H1 (cell line): Measurements from ENCODE around the gene UMOD. TPM values are rescaled to one million over a fixed set of nuclear protein-coding genes. Genes with fewer than 3 reads are reported as not detected.

ENCODE experiments used
- CTCF ChIA-PET: fragments of 300-600 bp; sonication (Branson Sonifier 250); formaldehyde crosslinking; loops from one replicate; lab custom pipeline; 2021; ENCODE audit not compliant: partially characterized antibody; lab: Charles Lee
- POLR2A ChIA-PET: fragments of 300-600 bp; sonication (Branson Sonifier 250); formaldehyde crosslinking; loops from one replicate; lab custom pipeline; 2021; ENCODE audit warnings: inconsistent platforms; ENCODE audit not compliant: partially characterized antibody; lab: Charles Lee
- DNase-seq, 2 experiments: peaks; one replicate each; pipeline versions ENCODE4 v3.0.0 to v3.0.0-alpha.2; 2010 to 2022; ENCODE audit warnings: low spot score in 2 of 2, low read depth in 1 of 2, mixed read lengths in 1 of 2
- FAIRE-seq: peaks from 2 replicates; lab custom pipeline; 2011; peaks lifted over from hg19 to GRCh38; lab: Jason Lieb, UNC
- H2AFZ ChIP-seq: 2 replicates; pipeline ENCODE4 v1.8.1; 2012; ENCODE audit warnings: low read length, inconsistent platforms
- H2AK5ac ChIP-seq: 2 replicates; pipeline ENCODE4 v1.6.1; 2013; ENCODE audit warnings: low read depth, low read length
- H2BK120ac ChIP-seq: replicated peaks from 2 replicates; pipeline ENCODE3; 2013; ENCODE audit warnings: low read depth, low read length, inconsistent platforms
- H2BK12ac ChIP-seq: 2 replicates; pipeline ENCODE4 v1.6.1; 2013; ENCODE audit warnings: low read depth, low read length
- H2BK15ac ChIP-seq: 2 replicates; pipeline ENCODE4 v1.6.1; 2013; ENCODE audit warnings: low read length
- H2BK20ac ChIP-seq: 2 replicates; pipeline ENCODE4 v1.6.1; 2013; ENCODE audit warnings: low read length
- H2BK5ac ChIP-seq: 2 replicates; pipeline ENCODE4 v1.6.1; 2013; ENCODE audit warnings: low read depth, low read length
- H3K14ac ChIP-seq: 2 replicates; pipeline ENCODE4 v1.6.1; 2013; ENCODE audit warnings: inconsistent platforms; ENCODE audit not compliant: insufficient read length
- H3K18ac ChIP-seq: 2 replicates; pipeline ENCODE4 v1.6.1; 2013; ENCODE audit warnings: low read length; ENCODE audit errors: extremely low read depth
- H3K23ac ChIP-seq: 2 replicates; pipeline ENCODE4 v1.6.1; 2013; ENCODE audit warnings: inconsistent platforms; ENCODE audit not compliant: insufficient read length
- H3K23me2 ChIP-seq: 2 replicates; pipeline ENCODE4 v1.6.1; 2013; ENCODE audit warnings: low read depth, low read length
- H3K27ac ChIP-seq: 2 replicates; pipeline ENCODE4 v1.6.1; 2011; ENCODE audit warnings: low read depth, low read length, inconsistent platforms
- H3K27me3 ChIP-seq, 4 experiments: replicated peaks in 1 of 4; 1 replicate in 1 of 4; 2 replicates in 3 of 4; pipeline versions ENCODE4 v1.6.1 to v1.8.1; 2011 to 2013; ENCODE audit warnings: low read length in 3 of 4, mild to moderate bottlenecking in 3 of 4, inconsistent platforms in 2 of 4, mixed read lengths in 2 of 4, moderate library complexity in 1 of 4; ENCODE audit not compliant: control insufficient read depth in 3 of 4, insufficient read depth in 3 of 4; ENCODE audit errors: extremely low read depth in 1 of 4
- H3K36me3 ChIP-seq, 4 experiments: 2 replicates each; pipeline versions ENCODE4 v1.6.1 to v1.8.1; 2011 to 2013; ENCODE audit warnings: mild to moderate bottlenecking in 4 of 4, low read length in 3 of 4, moderate library complexity in 2 of 4, control low read depth in 1 of 4, inconsistent platforms in 1 of 4; ENCODE audit not compliant: insufficient read depth in 4 of 4, control insufficient read depth in 2 of 4
- H3K4ac ChIP-seq: replicated peaks from 2 replicates; pipeline ENCODE3; 2013; ENCODE audit warnings: low read length, low read depth, mixed read lengths, inconsistent platforms; ENCODE audit not compliant: insufficient read length
- H3K4me1 ChIP-seq, 4 experiments: replicated peaks in 1 of 4; 1 replicate in 1 of 4; 2 replicates in 3 of 4; pipeline versions ENCODE4 v1.6.1 to v1.8.1; 2011 to 2013; ENCODE audit warnings: low read length in 3 of 4, inconsistent platforms in 2 of 4, mixed read lengths in 1 of 4; ENCODE audit not compliant: insufficient read depth in 4 of 4, control insufficient read depth in 3 of 4
- H3K4me2 ChIP-seq, 2 experiments: 2 replicates each; pipeline versions ENCODE4 v1.6.1 to v1.8.1; 2011 to 2013; ENCODE audit warnings: low read depth in 2 of 2, low read length in 2 of 2, control low read depth in 1 of 2, inconsistent platforms in 1 of 2, mild to moderate bottlenecking in 1 of 2; ENCODE audit not compliant: insufficient read depth in 1 of 2
- H3K4me3 ChIP-seq, 4 experiments: fragments of 200-600, 300-600 bp in 1 of 4; sonication (generic), shearing (Covaris generic), sonication (Bioruptor Twin) in 1 of 4; 2 replicates each; pipeline versions ENCODE4 v1.5.1 to v1.8.1; 2011 to 2016; ENCODE audit warnings: low read length in 4 of 4, low read depth in 3 of 4, control low read depth in 2 of 4, inconsistent platforms in 2 of 4, mild to moderate bottlenecking in 2 of 4, mixed read lengths in 1 of 4, moderate library complexity in 1 of 4; ENCODE audit not compliant: insufficient read depth in 2 of 4; ENCODE audit errors: extremely low read depth in 1 of 4
- H3K56ac ChIP-seq: replicated peaks from 2 replicates; pipeline ENCODE3; 2013; ENCODE audit warnings: low read depth, mild to moderate bottlenecking, mixed read lengths, low read length, inconsistent platforms; ENCODE audit not compliant: insufficient read length
- H3K79me1 ChIP-seq: 2 replicates; pipeline ENCODE4 v1.6.1; 2013; ENCODE audit warnings: low read depth, low read length, control low read depth
- H3K79me2 ChIP-seq, 2 experiments: 2 replicates each; pipeline versions ENCODE4 v1.6.1 to v1.8.1; 2012 to 2013; ENCODE audit warnings: low read length in 2 of 2, mild to moderate bottlenecking in 2 of 2, inconsistent platforms in 1 of 2; ENCODE audit not compliant: insufficient read depth in 2 of 2, control insufficient read depth in 1 of 2
- H3K9ac ChIP-seq, 4 experiments: replicated peaks in 1 of 4; 1 replicate in 1 of 4; 2 replicates in 3 of 4; pipeline versions ENCODE4 v1.6.1 to v1.8.1; 2011 to 2013; ENCODE audit warnings: low read depth in 3 of 4, low read length in 3 of 4, control low read depth in 2 of 4, mild to moderate bottlenecking in 2 of 4, moderate library complexity in 2 of 4, inconsistent platforms in 1 of 4; ENCODE audit errors: extremely low read depth in 1 of 4
- H3K9me3 ChIP-seq, 2 experiments: 2 replicates each; pipeline versions ENCODE4 v1.6.1 to v1.8.1; 2012 to 2013; ENCODE audit warnings: mild to moderate bottlenecking in 2 of 2, moderate library complexity in 2 of 2, control low read depth in 1 of 2, inconsistent platforms in 1 of 2, low read depth in 1 of 2, low read length in 1 of 2, mixed read lengths in 1 of 2; ENCODE audit not compliant: insufficient read depth in 2 of 2
- H4K20me1 ChIP-seq, 2 experiments: replicated peaks in 1 of 2; 2 replicates each; pipeline versions ENCODE3 to v1.8.1; 2011 to 2013; ENCODE audit warnings: inconsistent platforms in 2 of 2, low read length in 2 of 2, mild to moderate bottlenecking in 1 of 2; ENCODE audit not compliant: insufficient read depth in 2 of 2, control insufficient read depth in 1 of 2
- H4K5ac ChIP-seq: 2 replicates; pipeline ENCODE4 v1.6.1; 2013; ENCODE audit warnings: low read length, low read depth, mixed read lengths, inconsistent platforms; ENCODE audit not compliant: insufficient read length
- H4K8ac ChIP-seq: 2 replicates; pipeline ENCODE4 v1.8.0; 2013; ENCODE audit warnings: mild to moderate bottlenecking, moderate library complexity, low read length, inconsistent platforms; ENCODE audit not compliant: insufficient read depth; ENCODE audit errors: extremely low read depth
- H4K91ac ChIP-seq: replicated peaks from 2 replicates; pipeline ENCODE3; 2013; ENCODE audit warnings: low read length, mixed read lengths, inconsistent platforms; ENCODE audit not compliant: insufficient read length
- CEBPB ChIP-seq: IDR thresholded peaks from 2 replicates; pipeline ENCODE4 v1.6.1; 2012; ENCODE audit warnings: low read depth, low read length
- KDM5A ChIP-seq: fragments of 200-600 bp; IDR thresholded peaks from 2 replicates; pipeline ENCODE4 v1.7.1; 2012; ENCODE audit warnings: mild to moderate bottlenecking, low read length, inconsistent platforms, mixed read lengths
- SP4 ChIP-seq: IDR thresholded peaks from 2 replicates; pipeline ENCODE4 v1.6.1; 2012; ENCODE audit warnings: low read length, inconsistent platforms
- TAF1 ChIP-seq: IDR thresholded peaks from 2 replicates; pipeline ENCODE4 v1.6.1; 2011; ENCODE audit warnings: mild to moderate bottlenecking, low read depth, low read length
- polyA plus RNA-seq, 7 experiments: library from polyadenylated mRNA; depleted of rRNA in 3 of 7; stranded (reverse) in 5 of 7; unstranded in 2 of 7; fragments of >200 nt in 5 of 7; fragments of 200-250 nt in 2 of 7; gene quantifications; 1 replicate in 5 of 7; 2 replicates in 1 of 7; 4 replicates in 1 of 7; pipeline versions ENCODE4 v1.2.1 to v1.2.3, GENCODE V29; 2011 to 2013; ENCODE audit warnings: missing spikeins in 2 of 7, mixed read lengths in 2 of 7
- total RNA-seq: library from RNA; stranded (reverse); fragmentation: NEBNext Ultra II Directional; extraction: Animal tissue kit (Norgen Biotek cat#: 25700); gene quantifications from 2 replicates; pipeline ENCODE4 v1.2.1, GENCODE V29; 2021

Gene UMOD
- total and polyA plus RNA-seq, 2 of the 8 experiments (the other 6 are each of a cell fraction or from before 2014, with no cell fraction given): not detected

- Histone ChIP-seq H2BK15ac (no peak overlapping the region), H4K8ac (no peak overlapping the region), H3K4me1 (peaks cover 0 to 6% (median 1%) of the 10 kb centered on the region in 4 experiments; a peak in 3 of 7 replicates), H3K4me2 (no peak overlapping the region), H3K9me3 (peaks cover 8 to 11% of the 10 kb centered on the region in 2 experiments; a peak in 2 of 4 replicates), H3K79me1 (no peaks in the 10 kb centered on the region), H3K79me2 (no peaks in the 10 kb centered on the region), H4K5ac (no peak overlapping the region), H3K27ac (no peak overlapping the region), H2BK12ac (no peak overlapping the region), H2AK5ac (no peak overlapping the region), H4K20me1 (no peaks in the 10 kb centered on the region), H3K9ac (no peak overlapping the region), H2BK20ac (no peak overlapping the region), H2BK120ac (no peak overlapping the region), H3K23me2 (no peaks in the 10 kb centered on the region), H3K18ac (no peak overlapping the region), H2BK5ac (no peak overlapping the region), H3K4ac (no peak overlapping the region), H2AFZ (no peak overlapping the region), H3K56ac (no peak overlapping the region), H3K27me3 (no peaks in the 10 kb centered on the region), H3K4me3 (no peak overlapping the region), H3K36me3 (no peaks in the 10 kb centered on the region), H4K91ac (no peak overlapping the region), H3K23ac (no peak overlapping the region), H3K14ac (no peak overlapping the region)
- CTCF ChIA-PET: interaction anchor here (1.0 to 1.1 kb wide), 2 partner anchors 14 to 33 kb away, joined by 5 read pairs; no protein-coding TSS in a partner anchor
- no peak for TF ChIP-seq SP4
- no peak for TF ChIP-seq TAF1
- peak; percentile 4; the same call in 1 of the 2 replicates for TF ChIP-seq CEBPB
- no peak for TF ChIP-seq KDM5A
- FAIRE-seq (no peak), DNase-seq (no peak)
- POLR2A ChIA-PET: no interaction called here
These were observed 864 bp upstream of the UMOD start for GRCh38 chr16:20353379-20353778.
